A673 (cell line): ENCODE measurements around the gene AREG. TPM values are rescaled to one million over a fixed set of nuclear protein-coding genes. Genes with fewer than 3 reads are reported as not detected.
"Not testable (repeated sequence)": the region's sequence is repeated elsewhere in the genome, so short reads cannot be mapped to it uniquely, and the experiment has no call there.

Experiments
- Bru-seq: library from RNA; stranded (reverse); fragments of 400-500 nt; gene quantifications from one replicate; lab custom pipeline; 2021; lab: Mats Ljungman, UMichigan
- BruChase-seq, 2 experiments: library from RNA; stranded (reverse); fragments of 400-500 nt; gene quantifications; one replicate each; lab custom pipeline; 2021; lab: Mats Ljungman, UMichigan
- BruUV-seq: library from RNA; stranded (reverse); fragments of 400-500 nt; replicated peaks from 2 replicates; lab custom pipeline; 2021; lab: Mats Ljungman, UMichigan
- CTCF ChIA-PET: fragments of 300-600 bp; sonication (Branson Sonifier 250); formaldehyde crosslinking; loops from one replicate; lab custom pipeline; 2022; ENCODE audit warnings: antibody characterized with exemption; lab: Charles Lee
- POLR2A ChIA-PET: fragments of 300-600 bp; sonication (Branson Sonifier 250); formaldehyde crosslinking; loops from one replicate; lab custom pipeline; 2022; ENCODE audit warnings: antibody characterized with exemption; ENCODE audit not compliant: low non-redundant PET; lab: Charles Lee
- DNase-seq: peaks from one replicate; pipeline ENCODE4 v3.0.0-alpha.2; 2015; ENCODE audit warnings: low spot score
- H3K27ac ChIP-seq: fragments of 200-600 bp; sonication (generic); 2 replicates; pipeline ENCODE4 v1.5.1; 2016; ENCODE audit warnings: mixed run types, low read depth, mild to moderate bottlenecking, mixed read lengths, antibody characterized with exemption, low read length; ENCODE audit not compliant: poor library complexity, severe bottlenecking
- H3K27me3 ChIP-seq: fragments of 200-600 bp; sonication (generic); replicated peaks from 2 replicates; pipeline ENCODE4 v1.6.1; 2017; ENCODE audit warnings: mixed run types, low read depth, mild to moderate bottlenecking, mixed read lengths, antibody characterized with exemption, low read length; ENCODE audit not compliant: insufficient read depth, poor library complexity
- H3K36me3 ChIP-seq: fragments of 200-600 bp; sonication (generic); 2 replicates; pipeline ENCODE4 v1.6.1; 2016; ENCODE audit warnings: mixed run types, mild to moderate bottlenecking, mixed read lengths, antibody characterized with exemption, low read length; ENCODE audit not compliant: insufficient read depth, poor library complexity, severe bottlenecking
- H3K4me1 ChIP-seq: fragments of 200-600 bp; sonication (generic); 2 replicates; pipeline ENCODE4 v1.6.1; 2017; ENCODE audit warnings: mixed run types, mild to moderate bottlenecking, mixed read lengths, antibody characterized with exemption, low read length; ENCODE audit not compliant: insufficient read depth, poor library complexity, severe bottlenecking
- H3K4me3 ChIP-seq: fragments of 200-600 bp; sonication (generic); 2 replicates; pipeline ENCODE4 v1.5.1; 2016; ENCODE audit warnings: low read depth, mixed run types, mild to moderate bottlenecking, mixed read lengths, low read length; ENCODE audit not compliant: poor library complexity, severe bottlenecking
- H3K9me3 ChIP-seq: fragments of 200-600 bp; sonication (generic); 2 replicates; pipeline ENCODE4 v1.6.1; 2016; ENCODE audit warnings: mixed run types, low read depth, mild to moderate bottlenecking, mixed read lengths, antibody characterized with exemption, low read length; ENCODE audit not compliant: poor library complexity, severe bottlenecking
- EZH2 ChIP-seq: fragments of 200-600 bp; sonication (generic); IDR thresholded peaks from 2 replicates; pipeline ENCODE4 v1.6.1; 2017; ENCODE audit warnings: borderline replicate concordance, low read depth, mild to moderate bottlenecking, mixed read lengths, antibody characterized with exemption, low read length; ENCODE audit not compliant: poor library complexity, severe bottlenecking
- intact Hi-C: fragments of 100-400 bp; cut with micrococcal nuclease; formaldehyde crosslinking; loops from one replicate; pipeline ENCODE4 v1.10.0; 2022; ENCODE audit not compliant: unreplicated experiment
- long read RNA-seq: library from polyadenylated mRNA; stranded (forward); transcript quantifications from one replicate; pipeline ENCODE4 v2.0.0, GENCODE V29; 2022
- total RNA-seq: library from RNA; stranded (reverse); gene quantifications from 2 replicates; pipeline ENCODE4 v1.2.3, GENCODE V29; 2021
- TF ChIP-seq, protein P1 (sequence below): fragments of 300-800, 200-600 bp; sonication (generic); conservative IDR thresholded peaks from 2 replicates; pipeline ENCODE4 v1.5.1; 2017; ENCODE audit warnings: low read depth, mild to moderate bottlenecking, antibody characterized with exemption, low read length, moderate library complexity, mixed read lengths

The AREG gene, protein sequence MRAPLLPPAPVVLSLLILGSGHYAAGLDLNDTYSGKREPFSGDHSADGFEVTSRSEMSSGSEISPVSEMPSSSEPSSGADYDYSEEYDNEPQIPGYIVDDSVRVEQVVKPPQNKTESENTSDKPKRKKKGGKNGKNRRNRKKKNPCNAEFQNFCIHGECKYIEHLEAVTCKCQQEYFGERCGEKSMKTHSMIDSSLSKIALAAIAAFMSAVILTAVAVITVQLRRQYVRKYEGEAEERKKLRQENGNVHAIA
- not detected in 2 replicates for total RNA-seq
- percentile 20 among the genes with signal in this experiment for Bru-seq, nascent RNA
- percentile 23 among the genes with signal in this experiment for BruChase-seq, experiment 1, labeled RNA remaining after a 2-hour chase
- BruChase-seq, experiment 2, labeled RNA remaining after a 6-hour chase = percentile 12 among the genes with signal in this experiment
- long read RNA-seq = 0 reads

DNA sequence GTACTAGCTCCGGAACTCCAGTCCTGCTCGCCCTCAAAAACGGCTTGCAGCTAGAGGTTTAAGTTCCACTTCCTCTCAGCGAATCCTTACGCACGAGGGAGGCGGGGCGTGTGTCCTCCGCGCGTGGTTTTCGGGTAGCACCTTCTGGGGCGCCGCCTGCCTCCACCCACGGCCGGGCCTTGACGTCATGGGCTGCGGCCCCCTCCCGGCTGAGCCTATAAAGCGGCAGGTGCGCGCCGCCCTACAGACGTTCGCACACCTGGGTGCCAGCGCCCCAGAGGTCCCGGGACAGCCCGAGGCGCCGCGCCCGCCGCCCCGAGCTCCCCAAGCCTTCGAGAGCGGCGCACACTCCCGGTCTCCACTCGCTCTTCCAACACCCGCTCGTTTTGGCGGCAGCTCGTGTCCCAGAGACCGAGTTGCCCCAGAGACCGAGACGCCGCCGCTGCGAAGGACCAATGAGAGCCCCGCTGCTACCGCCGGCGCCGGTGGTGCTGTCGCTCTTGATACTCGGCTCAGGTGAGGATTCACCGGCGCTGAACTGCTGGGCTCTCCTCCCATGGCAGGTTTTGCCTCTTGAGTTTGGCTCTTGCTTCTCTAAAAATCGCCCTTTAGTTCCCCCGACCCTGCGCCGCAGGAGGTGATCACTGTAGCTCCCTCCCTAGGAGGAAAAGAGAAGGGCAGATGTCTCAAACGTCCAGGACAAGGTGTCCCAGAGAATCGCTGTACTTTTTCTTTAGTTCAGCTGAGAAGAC lies at the start of gene AREG:
TSS of gene AREG (plus strand) at position 246 of the 752 bp plus-strand sequence. CDS start at position 456, 210 bp downstream.
- no TSS peak for BruUV-seq
- ChIA-PET CTCF (no interaction called here), POLR2A (no interaction called here)
- Histone ChIP-seq H3K27me3 (no peaks in the 10 kb centered on the region), H3K4me1 (no peaks in the 10 kb centered on the region), H3K27ac (no peak within 1 kb of the TSS), H3K4me3 (peak within 1 kb of the TSS; percentile 48), H3K36me3 (no peaks in the 10 kb centered on the region), H3K9me3 (no peaks in the 10 kb centered on the region)
- intact Hi-C loops = no loop called here
- peak; percentile 49 for DNase-seq
- TF ChIP-seq, protein P1, sequence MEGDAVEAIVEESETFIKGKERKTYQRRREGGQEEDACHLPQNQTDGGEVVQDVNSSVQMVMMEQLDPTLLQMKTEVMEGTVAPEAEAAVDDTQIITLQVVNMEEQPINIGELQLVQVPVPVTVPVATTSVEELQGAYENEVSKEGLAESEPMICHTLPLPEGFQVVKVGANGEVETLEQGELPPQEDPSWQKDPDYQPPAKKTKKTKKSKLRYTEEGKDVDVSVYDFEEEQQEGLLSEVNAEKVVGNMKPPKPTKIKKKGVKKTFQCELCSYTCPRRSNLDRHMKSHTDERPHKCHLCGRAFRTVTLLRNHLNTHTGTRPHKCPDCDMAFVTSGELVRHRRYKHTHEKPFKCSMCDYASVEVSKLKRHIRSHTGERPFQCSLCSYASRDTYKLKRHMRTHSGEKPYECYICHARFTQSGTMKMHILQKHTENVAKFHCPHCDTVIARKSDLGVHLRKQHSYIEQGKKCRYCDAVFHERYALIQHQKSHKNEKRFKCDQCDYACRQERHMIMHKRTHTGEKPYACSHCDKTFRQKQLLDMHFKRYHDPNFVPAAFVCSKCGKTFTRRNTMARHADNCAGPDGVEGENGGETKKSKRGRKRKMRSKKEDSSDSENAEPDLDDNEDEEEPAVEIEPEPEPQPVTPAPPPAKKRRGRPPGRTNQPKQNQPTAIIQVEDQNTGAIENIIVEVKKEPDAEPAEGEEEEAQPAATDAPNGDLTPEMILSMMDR = peak; percentile 43; the same call in 1 of the 2 replicates
- no peak for TF ChIP-seq EZH2

GRCh38 chr4:74395633-74396032 lies 49.3 kb upstream of the AREG start:
- no peak overlapping the region for H3K4me3 ChIP-seq
- no TSS peak for BruUV-seq
- no peaks in the 10 kb centered on the region for H3K9me3 ChIP-seq
- H3K27ac ChIP-seq = no peak overlapping the region
- TF ChIP-seq, protein P1 = no peak
- TF ChIP-seq EZH2 = no peak
- intact Hi-C loops = no loop called here
- ChIA-PET POLR2A (no interaction called here), CTCF (no interaction called here)
- no peaks in the 10 kb centered on the region for H3K4me1 ChIP-seq
- no peaks in the 10 kb centered on the region for H3K27me3 ChIP-seq
- no peak for DNase-seq
- H3K36me3 ChIP-seq = no peaks in the 10 kb centered on the region

DNA sequence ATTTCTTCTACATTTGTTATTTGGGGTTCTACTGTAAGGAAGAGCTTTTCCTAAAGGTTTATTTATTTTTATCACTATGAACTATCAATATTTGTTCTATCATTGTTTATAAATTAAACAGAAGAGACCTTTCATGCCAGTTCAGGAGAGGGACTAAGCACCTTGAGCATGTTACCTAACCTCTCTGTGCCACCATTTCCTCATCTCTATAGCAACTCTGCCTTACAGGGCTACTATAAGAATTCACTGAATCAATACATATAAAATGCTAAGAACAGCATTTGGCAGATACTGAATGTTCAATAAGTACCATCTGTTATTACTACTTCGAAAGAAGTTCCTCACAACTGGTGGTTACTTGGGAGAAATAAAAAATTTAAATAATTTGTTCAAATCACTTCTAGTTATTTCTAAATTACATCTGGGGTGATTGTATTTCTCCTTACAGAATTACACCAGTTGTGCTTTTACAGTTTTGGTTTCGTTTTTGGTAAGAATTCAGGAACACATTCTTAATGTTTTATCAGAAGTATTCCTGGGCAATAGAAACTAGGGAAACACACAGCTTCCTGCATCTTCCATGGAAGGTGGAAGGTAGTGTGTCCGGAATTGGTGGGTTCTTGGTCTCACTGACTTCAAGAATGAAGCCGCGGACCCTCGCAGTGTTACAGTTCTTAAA lies 47.0 kb upstream of the AREG start:
- no TSS peak for BruUV-seq
- intact Hi-C loops = no loop called here
- DNase-seq = no peak
- ChIA-PET POLR2A (no interaction called here), CTCF (no interaction called here)
- H3K4me3 ChIP-seq = no peak overlapping the region
- H3K27me3 ChIP-seq = no peaks in the 10 kb centered on the region
- H3K9me3 ChIP-seq = no peaks in the 10 kb centered on the region
- no peaks in the 10 kb centered on the region for H3K36me3 ChIP-seq
- no peaks in the 10 kb centered on the region for H3K4me1 ChIP-seq
- no peak overlapping the region for H3K27ac ChIP-seq
- TF ChIP-seq EZH2 = no peak
- TF ChIP-seq, protein P1 = no peak

DNA sequence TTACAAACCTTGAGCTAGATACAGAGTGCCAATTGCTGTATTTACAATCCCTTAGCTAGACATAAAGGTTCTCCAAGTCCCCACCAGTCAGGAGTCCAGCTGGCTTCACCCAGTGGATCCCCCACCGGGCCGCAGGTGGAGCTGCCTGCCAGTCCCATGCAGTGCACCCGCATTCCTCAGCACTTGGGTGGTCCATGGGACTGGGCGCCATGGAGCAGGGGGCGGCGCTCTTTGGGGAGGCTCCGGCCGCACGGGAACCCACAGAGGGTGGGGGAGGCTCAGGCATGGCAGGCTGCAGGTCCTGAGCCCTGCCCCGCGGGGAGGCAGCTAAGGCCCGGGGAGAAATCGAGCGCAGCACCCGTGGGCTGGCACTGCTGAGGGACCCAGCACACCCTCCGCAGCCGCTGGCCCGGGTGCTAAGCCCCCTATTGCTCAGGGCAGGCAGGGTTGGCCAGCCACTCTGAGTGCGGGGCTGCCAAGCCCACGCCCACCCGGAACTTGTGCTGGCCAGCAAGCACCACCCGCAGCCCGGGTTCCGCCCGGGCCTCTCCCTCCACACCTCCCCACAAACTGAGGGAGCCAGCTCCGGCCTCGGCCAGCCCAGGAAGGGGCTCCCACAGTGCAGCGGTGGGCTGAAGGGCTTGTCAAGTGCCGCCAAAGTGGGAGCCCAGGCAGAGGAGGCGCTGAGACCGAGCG lies 45.9 kb upstream of the AREG start:
- CTCF ChIA-PET, H3K4me1 ChIP-seq, H3K36me3 ChIP-seq, intact Hi-C loops, H3K27ac ChIP-seq, H3K27me3 ChIP-seq, H3K4me3 ChIP-seq, BruUV-seq, POLR2A ChIA-PET, H3K9me3 ChIP-seq, DNase-seq: not testable (repeated sequence)
